Measurements from ENCODE around the gene RABEP2.
"Not testable (repeated sequence)": the region's sequence is repeated elsewhere in the genome, so short reads cannot be mapped to it uniquely, and the experiment has no call there.

The RABEP2 gene

DNA sequence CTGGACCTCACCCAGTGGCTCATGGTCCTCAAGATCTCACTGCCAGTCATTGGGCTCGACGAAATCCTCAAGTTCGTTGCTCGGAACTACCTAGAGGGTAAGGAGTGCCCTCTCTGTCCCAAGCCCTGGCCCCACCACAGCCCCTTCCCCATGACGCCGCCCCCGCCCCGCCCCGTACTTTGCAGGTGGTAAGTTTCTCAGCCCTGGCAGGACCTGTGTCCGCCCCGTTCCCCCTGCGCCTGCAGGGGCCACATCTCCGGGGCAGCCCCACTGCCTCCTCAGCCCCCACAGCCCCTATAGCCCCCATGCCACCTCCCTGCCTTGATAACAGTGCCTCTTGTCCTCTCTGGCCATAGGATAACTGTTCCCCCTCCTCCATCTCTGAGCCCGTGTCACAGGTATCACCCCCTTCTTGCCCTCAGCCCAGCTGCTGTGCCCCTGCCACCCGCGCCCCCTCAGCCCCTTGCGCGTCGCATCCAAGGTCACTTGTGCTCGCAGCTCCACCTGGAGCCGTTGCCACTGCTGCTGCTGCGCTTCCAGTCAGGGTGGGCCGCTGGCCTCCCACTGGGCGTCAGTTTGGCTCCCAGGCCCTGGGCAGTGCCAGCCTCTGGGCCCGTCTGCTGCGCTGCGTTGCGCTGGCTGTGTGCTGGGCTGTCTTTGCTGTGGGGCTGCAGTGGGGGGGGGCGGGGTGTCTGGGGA is 21.5 kb downstream of the RABEP2 start:
- no peak for DNase-seq

DNA sequence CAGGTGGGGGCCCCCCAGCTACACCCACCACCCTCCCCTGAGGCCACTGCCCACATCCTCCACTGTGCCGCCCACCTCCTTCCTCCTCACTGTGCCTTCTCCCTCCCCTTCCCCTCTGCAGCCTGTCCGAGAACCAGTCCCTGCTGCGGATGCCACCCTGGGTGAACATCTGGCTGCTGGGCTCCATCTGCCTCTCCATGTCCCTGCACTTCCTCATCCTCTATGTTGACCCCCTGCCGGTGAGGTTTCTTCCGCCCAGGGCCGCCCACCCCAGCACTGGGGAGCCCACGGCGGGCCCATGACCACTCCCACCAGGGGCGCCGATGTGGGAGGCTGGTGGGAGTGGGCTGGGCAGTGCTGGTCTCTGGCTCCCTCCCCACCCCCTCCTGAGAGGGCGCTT is 22.1 kb downstream of the RABEP2 start:
- DNase-seq: no peak

DNA sequence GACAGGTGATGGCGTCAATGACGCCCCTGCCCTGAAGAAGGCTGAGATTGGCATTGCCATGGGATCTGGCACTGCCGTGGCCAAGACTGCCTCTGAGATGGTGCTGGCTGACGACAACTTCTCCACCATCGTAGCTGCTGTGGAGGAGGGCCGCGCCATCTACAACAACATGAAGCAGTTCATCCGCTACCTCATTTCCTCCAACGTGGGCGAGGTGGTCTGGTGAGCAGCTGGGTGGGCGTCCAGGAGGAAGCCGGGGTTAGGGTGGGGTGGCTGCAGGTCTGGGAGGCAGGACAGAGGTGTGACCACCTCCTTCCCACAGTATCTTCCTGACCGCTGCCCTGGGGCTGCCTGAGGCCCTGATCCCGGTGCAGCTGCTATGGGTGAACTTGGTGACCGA is 23.2 kb downstream of the RABEP2 start:
- DNase-seq: no peak

DNA sequence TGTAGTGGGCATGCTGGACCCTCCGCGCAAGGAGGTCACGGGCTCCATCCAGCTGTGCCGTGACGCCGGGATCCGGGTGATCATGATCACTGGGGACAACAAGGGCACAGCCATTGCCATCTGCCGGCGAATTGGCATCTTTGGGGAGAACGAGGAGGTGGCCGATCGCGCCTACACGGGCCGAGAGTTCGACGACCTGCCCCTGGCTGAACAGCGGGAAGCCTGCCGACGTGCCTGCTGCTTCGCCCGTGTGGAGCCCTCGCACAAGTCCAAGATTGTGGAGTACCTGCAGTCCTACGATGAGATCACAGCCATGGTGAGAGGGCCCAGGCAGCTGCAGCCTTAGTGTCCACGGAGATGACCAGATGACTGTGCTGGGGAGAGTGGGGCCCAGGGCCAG is 24.4 kb downstream of the RABEP2 start:
- no peak for DNase-seq

DNA sequence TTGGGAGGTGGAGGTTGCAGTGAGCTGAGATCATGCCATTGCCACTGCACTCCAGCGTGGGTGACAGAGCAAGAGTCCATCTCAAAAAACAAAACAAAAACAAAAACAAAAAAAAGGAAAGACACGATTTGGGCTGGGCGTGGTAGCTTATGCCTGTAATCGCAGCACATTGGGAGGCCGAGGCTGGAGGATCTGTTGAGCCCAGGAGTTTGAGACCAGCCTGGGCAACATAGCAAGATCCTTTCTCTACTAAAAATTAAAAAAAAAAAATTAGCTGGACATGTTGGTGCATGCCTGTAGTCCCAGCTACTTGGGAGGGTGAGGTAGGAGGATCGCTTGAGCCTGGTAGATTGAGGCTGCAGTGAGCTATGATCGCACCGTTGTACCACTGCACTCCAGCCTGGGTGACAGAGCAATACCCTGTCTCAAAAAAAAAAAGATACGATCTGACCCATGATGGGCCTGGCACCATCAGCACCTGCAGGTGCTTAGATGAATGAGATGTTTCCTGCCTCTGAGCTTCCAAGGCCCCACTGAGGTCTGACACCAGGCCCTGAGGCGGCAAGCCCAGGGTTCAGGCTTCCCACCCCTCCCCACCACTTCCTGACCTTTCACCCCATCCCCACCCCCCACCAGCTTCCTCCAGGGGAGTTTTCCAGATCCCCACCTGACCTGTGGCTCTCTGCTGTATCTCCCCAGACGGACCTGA is 25.0 kb downstream of the RABEP2 start:
- DNase-seq: no peak

DNA sequence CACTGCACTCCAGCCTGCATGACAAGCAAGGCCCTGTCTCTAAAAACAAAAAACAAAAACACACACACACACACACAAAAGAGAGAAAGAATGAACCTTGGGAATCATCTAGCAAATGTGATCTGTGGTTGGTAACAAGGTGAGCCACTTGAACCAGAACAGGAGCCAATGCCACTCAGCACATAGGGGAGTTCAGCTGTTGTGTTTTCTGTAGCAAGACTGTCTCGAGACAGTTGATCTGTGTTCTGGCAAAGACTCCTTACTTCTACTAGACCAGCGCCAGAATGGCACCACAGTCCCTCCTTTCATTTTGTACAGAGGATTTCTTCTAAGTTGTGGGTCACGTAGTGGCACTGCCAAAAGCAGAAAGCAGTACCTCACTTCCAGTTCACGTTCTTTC is 26.1 kb downstream of the RABEP2 start:
- DNase-seq: no peak

DNA sequence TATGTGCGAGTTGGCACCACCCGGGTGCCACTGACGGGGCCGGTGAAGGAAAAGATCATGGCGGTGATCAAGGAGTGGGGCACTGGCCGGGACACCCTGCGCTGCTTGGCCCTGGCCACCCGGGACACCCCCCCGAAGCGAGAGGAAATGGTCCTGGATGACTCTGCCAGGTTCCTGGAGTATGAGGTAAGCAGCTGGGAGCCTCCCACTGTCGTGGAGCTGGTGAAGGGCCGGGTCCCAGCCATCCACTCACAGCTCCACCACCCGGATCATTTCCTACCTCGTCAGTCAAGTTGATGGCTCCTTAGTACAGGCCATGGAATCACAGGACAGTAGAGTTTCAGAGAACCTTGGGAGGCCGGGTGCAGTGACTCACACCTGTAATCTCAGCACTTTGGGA is 26.8 kb downstream of the RABEP2 start:
- DNase-seq: no peak

DNA sequence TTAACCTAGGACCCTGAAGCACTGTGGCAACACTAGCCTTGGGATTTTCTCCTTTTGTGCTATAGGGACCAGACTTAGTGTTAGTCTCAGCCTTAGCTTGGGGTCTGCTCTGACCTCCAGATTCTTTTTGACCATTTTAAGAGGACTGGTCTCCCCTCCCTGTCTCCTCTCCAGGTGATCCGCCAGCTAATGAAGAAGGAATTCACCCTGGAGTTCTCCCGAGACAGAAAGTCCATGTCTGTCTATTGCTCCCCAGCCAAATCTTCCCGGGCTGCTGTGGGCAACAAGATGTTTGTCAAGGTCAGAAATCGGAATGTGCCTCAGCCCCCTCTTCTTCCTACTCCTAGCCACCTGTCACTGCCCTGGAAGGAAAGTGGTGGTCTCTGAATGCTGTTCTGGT is 27.2 kb downstream of the RABEP2 start:
- DNase-seq: no peak

DNA sequence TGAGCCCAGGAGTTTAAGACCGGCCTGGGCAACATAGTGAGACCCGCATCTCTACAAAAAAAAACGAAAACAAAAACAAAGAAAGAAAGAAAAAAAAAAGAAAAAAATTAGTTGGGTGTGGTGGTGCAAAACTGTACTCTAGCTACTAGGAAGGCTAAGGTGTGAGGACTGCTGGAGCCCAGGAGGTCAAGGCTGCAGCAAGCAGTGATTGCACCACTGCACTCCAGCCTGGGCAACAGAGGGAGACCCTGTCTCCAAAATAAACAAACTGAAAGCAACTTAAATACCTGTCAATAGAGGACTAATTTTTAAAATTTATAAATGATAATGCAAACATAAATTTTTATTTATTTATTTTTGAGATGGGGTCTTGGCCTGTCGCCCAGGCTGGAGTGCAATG is 29.4 kb downstream of the RABEP2 start:
- no peak for DNase-seq

DNA sequence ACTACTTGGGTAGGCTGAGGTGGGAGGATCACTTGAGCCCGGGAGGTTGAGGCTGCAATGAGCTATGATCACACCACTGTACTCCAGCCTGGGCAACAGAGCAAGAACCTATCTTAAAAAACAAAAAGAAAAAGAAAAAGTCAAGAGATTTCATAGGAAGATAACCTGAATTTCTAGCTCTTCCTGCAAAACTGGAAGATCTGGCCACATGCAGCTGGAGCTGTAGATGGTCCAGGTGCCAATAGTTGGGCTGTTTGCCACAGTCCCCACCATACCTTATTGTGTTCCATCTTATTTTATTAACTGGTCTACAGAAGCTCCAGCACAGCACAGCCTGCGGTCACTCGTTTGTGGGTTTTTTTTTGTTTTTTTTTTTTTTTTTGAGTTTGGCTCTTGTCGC is 31.7 kb downstream of the RABEP2 start:
- no peak for DNase-seq

DNA sequence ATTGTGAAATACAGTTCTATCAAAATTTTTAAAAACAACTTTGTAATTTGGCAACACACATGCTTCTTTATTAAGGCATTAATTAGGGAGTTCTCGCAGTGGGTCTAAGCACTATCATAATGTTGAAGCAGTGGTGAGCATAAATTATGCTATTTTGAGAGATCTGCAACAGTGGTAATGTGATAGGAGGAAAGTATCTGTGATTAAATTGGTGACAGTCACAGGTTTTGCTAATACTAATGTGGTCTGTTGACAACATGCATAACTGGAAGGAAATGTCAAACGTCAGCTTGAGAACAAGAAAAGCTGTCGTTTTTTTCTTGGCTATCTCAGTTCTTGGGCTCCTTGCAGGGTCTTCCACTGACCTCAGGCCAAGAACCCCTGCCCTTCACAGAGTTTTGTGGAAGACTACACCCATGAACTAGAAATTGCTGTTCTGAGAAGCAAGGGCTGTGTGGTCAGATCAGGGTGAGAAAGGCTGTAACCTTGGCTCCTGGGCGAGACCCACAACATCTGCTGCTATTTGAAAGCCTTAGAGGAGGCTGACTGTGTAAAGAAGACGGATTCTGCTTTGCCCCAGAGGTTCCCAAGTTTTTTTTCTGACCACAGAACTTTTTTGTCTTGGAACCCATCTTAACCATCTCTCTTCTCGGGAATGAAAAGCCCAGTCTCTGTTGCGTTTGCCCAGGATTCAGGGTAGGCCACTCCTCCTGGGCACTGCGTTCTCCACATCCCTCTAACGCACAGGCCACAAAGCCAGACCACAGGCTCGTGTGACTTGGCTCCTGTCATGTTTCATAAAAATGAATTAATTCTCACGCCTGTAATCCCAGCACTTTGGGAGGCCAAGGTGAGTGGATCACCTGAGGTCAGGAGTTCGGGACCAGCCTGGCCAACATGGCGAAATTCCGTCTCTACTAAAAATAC is 32.8 kb downstream of the RABEP2 start:
- DNase-seq: no peak

DNA sequence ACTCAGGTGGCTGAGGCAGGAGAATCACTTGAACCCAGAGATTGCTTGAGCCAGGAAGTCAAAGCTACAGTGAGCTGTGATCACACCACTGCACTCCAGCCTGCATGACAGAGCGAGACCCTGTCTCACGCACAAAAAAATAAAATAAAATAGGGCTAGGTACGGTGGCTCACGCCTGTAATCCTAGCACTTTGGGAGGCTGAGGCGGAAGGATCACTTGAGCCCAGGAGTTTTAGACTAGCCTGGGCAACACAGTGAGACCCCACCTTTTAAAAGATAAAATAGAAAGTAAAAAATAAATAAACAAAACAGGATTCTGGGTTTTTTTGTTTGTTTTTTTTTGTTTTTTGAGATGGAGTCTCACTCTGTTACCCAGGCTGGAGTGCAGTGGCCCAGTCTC is 34.7 kb downstream of the RABEP2 start:
- not testable (repeated sequence) for DNase-seq

DNA sequence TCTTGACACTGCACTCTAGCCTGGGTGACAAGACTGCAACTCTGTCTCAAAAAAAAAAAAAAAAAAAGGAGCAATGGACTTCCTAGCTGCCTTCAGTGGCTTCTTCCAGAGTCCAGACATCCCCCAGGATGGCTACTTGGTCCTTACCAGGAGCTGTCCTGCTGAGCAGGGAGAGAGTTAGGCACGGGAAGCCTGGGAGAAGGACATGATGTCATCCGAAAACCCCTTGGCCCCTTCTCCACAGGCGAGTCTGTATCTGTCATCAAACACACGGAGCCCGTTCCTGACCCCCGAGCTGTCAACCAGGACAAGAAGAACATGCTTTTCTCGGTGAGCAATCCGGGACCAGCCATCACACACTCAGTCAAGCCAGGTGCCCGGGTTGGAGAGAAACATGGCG is 38.1 kb downstream of the RABEP2 start:
- DNase-seq: no peak

DNA sequence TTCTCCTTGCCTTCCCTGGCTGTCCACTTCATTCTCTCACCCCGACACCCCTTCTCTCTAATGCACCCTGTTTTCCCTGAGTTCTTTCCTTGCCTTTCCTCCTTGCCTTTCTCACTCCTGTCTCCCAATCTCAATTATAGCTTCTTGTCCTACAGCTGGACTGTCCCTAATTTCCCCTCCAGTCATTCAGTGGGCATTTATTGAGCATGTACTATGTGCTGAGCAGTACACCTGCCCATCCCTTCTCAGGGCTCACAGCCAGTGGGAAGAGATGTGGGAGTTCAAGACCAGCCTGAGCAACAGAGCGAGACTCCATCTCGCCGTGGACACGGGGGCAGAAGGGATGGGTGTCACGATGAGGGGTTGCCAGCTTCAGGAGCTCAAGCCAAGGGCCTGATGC is 41.0 kb downstream of the RABEP2 start:
- DNase-seq: no peak

DNA sequence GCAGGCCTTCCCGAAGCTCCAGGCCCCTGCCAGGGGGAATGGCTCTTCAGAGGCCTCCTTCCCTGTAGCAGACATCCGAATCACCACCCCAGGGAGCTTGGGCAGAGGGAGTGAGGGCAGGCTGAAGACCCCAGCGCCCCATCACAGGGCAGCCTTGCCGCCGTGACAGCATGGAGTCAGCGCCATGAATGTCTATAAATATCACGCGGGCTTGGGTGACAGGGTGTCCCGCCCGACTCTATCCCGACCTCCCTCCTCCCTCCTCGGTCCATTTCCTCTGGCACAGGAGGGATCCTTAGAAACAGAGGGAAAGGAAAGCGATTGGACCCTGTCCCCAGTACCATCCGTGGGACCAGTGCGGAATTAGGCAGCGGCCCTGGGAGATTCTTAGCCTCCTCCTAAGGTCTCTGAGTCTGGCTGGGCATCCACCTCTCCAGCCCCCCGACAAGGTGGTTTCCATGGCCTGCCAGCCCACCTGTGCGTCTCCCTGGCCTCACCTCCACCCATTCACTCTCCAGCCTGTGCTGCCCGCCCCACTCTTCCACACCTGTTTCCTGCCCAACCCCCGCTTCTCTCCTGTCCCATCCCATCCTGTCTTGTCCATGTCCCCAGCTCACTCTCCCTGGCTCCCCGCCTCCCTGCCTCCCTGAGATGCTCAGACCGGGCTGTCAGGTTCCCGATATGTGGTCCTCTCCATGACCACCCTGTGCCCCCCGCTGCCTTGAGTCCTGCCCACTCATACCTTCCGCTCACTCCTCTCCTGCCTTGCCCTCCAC is 41.6 kb downstream of the RABEP2 start:
- DNase-seq: no peak

DNA sequence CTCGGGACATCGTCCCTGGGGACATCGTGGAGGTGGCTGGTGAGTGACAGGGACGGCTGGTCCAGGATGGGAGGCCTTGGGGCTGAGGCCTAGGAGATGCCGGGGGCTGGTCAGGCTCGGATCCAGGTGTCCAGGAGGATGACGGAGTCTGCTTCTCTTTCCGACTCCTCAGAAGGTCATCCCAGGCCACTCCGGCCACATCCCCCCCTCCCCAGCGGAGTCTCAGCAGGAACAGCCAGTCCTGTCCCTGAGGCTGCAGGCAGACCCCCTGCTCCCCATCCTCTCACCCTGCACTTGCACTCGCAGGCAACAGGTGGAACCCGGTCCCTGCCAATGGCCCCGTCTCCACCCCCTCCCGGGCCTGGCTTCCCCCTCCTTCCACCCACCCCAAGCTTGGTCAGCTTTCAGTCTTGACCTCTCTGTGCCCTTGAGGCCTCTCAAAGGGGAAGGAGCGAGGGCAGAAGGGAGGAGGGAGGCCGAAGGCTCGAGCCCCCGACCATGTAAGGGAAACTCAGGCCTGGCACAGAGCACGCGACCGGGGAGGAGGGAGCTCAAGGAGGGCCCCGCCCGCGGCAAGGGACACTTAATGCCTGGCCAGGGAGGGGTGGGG is 42.4 kb downstream of the RABEP2 start:
- DNase-seq: no peak

DNA sequence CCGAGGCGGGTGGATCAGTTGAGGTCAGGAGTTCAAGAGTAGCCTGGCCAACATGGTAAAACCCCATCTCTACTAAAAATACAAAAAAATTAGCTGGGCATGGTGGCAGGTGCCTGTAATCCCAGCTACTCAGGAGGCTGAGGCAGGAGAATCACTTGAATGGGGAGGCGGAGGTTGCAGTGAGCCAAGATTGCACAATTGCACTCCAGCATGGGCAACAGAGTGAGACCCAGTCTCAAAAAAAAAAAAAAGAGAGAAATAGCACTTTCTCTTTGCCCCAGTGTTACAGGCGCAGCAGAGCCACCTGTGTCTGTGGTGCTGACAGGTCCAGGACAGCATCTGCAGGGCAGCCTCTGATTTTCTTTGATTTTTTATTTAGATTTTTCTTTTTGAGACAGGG is 43.5 kb downstream of the RABEP2 start:
- DNase-seq: not testable (repeated sequence)

DNA sequence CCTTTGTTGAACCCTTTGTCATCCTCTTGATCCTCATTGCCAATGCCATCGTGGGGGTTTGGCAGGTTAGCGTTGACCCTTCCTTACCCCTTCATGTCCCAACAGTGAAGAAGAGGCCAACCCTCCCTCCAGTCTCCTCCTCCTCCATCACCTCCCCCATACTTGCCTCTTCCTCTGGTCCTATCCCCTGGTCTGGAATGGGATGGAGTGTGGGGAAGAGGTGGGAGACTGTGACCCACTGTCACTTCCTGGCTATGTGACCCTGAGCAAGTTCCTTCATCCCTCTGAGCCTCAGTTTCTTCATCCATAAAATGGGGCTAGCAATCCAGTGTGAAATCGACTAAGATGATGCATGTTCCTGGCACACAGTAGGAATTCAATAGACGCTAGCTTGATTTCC is 44.1 kb downstream of the RABEP2 start:
- no peak for DNase-seq

DNA sequence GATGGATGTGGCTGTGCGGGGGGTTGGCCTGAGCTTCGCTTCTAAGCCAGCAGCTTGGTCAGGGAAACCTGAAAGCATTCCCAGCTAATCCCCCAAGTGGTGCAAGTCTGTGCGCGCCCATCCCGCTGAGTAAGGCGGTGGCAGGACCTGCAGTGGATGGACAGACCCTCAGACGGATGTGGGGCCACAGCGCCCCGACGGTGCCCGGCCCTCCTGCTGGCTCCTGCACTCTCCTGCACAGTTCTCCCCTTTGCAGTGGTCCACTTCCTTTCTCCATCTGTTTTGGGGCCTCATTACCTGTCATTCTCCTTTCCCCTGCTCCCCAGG is 44.5 kb downstream of the RABEP2 start:
- no peak for DNase-seq

DNA sequence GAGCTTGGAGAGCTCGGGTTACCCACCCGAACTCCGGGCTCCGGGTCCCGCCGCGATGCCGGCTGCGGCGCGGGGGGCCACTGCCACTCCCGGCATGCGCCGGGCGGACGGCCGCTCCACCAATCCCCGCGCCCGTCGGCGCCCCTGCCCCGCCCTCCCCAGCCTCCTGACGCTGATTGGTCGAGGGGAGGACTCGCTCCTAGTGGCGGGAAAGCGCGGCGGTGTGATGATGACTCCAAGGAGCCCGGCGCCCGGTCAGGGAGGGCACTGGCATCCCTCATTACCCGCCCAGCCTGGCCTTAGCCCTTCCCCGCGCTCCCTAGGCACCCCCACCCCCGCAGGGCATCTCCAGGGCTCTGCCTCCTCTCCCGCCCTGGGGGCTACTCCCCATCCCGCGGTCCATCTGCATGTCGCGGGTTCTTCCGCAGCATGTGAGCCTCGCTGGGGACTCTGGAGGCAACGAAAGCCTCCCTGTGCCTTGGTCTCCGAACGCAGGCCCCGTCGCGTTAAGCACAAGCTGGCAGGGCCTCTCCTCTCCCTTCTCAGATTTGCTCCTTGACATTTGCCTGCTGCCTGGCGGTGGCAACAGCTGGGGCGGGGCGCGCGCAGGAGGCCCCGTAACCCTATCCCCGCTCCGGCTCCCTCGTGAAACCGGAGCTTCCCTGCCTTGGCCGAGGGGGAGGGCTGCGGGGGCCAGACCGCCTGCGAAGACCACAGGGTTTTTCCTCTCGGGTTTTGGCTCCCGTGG is 45.0 kb downstream of the RABEP2 start:
- DNase-seq: peak; percentile 91

DNA sequence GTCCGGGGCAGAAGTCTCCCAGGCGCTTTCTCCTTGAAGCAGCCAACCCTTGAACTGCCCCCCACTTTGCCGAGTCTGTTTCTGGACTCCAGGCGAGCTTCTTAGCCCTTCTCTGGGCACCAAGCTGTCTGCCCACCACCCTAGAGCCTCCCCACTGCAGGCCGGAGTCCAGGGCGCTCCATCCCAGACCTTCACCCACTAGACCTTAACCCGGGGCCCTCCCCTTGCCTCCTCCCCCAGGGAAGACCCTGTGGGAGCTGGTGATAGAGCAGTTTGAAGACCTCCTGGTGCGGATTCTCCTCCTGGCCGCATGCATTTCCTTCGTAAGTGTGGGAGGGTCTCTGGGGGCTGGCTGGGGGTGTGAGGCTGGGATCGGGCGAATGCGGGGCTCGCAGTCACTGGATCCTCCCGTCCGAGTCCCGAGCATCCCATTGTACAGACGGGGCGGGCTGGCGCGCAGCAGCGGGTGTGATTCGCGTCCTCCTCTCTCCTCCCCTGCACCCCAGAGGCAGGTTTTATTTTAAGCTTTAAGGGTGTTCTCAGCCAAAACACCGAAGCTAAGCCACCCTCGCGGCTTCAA is 45.7 kb downstream of the RABEP2 start:
- DNase-seq: peak; percentile 63

Measured in 8988T (cell line).